Cardiac muscle cell (in vitro differentiated cells and primary cell): ENCODE data around the gene INPP1. TPM values are rescaled to one million over a fixed set of nuclear protein-coding genes. Genes with fewer than 3 reads are reported as not detected.
A peak's percentile ranks its signal among the peaks of the same experiment; 100 is the strongest.

Experiments
- DNase-seq, 2 donors: peaks; one replicate each; pipeline versions ENCODE4 v3.0.0 to v3.0.0-alpha.2; 2010 to 2017; ENCODE audit warnings: low read depth in 1 of 2, low spot score in 1 of 2
- H3K27ac ChIP-seq: fragments of 200-600 bp; sonication (generic); 2 replicates; pipeline ENCODE4 v1.5.1; 2016
- H3K27me3 ChIP-seq: fragments of 200-600 bp; sonication (generic); 2 replicates; pipeline ENCODE4 v1.6.0; 2016; ENCODE audit warnings: control low read depth
- H3K36me3 ChIP-seq: fragments of 200-600 bp; sonication (generic); 2 replicates; pipeline ENCODE4 v1.5.1; 2016; ENCODE audit warnings: control low read depth
- H3K4me1 ChIP-seq: fragments of 200-600 bp; sonication (generic); 2 replicates; pipeline ENCODE4 v1.8.1; 2017; ENCODE audit warnings: low read depth, mild to moderate bottlenecking, mixed run types
- H3K4me3 ChIP-seq: fragments of 200-600 bp; sonication (generic); 2 replicates; pipeline ENCODE4 v1.5.1; 2016; ENCODE audit warnings: mild to moderate bottlenecking
- H3K9me3 ChIP-seq: fragments of 200-600 bp; sonication (generic); 2 replicates; pipeline ENCODE4 v1.5.1; 2017; ENCODE audit warnings: low read depth, mild to moderate bottlenecking, control low read depth
- CTCF ChIP-seq: IDR thresholded peaks from 2 replicates; pipeline ENCODE4 v1.5.1; 2012; ENCODE audit warnings: low read depth, mild to moderate bottlenecking, low read length
- polyA plus RNA-seq: library from polyadenylated mRNA; unstranded; fragments of >200 nt; fragmentation: Nextera tagmentation; extraction: Ambion mirVana; gene quantifications from 2 replicates; pipeline ENCODE4 v1.2.1, GENCODE V29; 2016
- total RNA-seq: library from RNA; depleted of rRNA; stranded (reverse); fragments of >200 nt; gene quantifications from 2 replicates; pipeline ENCODE4 v1.2.3, GENCODE V29; 2016

INPP1 gene
- total and polyA plus RNA-seq, 2 experiments from 2014 or later, result 2.9 to 3.3 TPM

DNA sequence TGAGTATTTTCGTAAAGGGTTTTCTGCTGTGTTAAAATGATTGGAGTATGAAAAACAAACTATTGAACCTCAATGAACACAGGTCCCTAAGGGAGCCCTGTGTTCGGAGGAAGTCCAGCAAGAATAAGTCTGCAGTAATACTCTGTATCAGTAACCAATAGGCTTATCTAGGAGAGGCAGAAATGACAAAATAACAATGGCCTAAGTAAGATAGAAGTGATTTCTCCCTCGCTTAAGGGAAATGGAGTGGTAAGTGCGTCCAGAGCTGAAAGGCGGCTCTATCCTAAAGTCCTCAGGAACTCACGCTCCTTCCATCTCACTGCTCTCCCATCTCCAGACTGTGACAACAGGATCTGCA lies 35.5 kb downstream of the INPP1 start:
- no peak for DNase-seq
- no peaks in the 10 kb centered on the region for H3K9me3 ChIP-seq
- H3K36me3 ChIP-seq, result no peaks in the 10 kb centered on the region
- H3K27me3 ChIP-seq, result no peaks in the 10 kb centered on the region
- H3K4me3 ChIP-seq, result no peak overlapping the region
- no peak for TF ChIP-seq CTCF
- H3K27ac ChIP-seq, result no peak overlapping the region
- H3K4me1 ChIP-seq, result peaks cover 7% of the 10 kb centered on the region

DNA sequence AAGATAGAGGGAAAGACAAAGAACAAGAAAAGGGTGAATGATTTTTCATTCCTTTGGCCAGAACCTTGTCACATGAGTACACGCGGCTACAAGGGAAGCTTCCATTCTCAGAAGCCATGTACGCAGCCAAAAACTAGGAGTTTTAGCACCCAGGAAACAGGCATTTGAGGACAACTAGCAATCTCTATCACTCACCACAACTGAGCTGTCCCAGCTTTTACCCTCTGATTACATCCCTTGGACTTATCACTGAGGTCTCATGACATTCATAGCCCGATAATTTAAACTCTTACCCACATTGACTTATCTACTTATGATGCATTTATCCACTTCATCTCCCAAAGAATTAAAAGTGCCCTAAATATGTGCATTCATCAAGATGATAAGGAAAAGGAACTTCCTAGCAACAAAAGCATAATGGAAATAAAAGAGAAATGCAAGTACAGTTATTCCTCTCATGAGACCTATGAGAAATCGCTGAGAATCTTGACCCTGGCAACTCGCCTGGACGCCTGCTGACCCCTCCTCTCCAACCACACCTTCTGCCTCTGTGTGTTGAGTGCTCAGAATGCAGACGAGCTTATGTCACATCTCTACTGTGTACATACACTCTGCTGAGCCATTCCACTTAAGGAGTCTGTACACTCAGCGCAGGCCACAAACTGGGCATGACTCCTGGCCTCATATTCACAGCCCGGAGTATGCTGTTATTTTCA lies 36.0 kb downstream of the INPP1 start:
- Histone ChIP-seq H3K27me3 (no peaks in the 10 kb centered on the region), H3K4me1 (peaks cover 7% of the 10 kb centered on the region), H3K9me3 (no peaks in the 10 kb centered on the region), H3K27ac (no peak overlapping the region), H3K36me3 (no peaks in the 10 kb centered on the region), H3K4me3 (no peak overlapping the region)
- peak; percentile 42 to 62 for DNase-seq
- no peak for TF ChIP-seq CTCF

GRCh38 chr2:190380962-190381412 lies 37.6 kb downstream of the INPP1 start:
- Histone ChIP-seq H3K9me3 (no peaks in the 10 kb centered on the region), H3K4me3 (no peak overlapping the region), H3K27me3 (no peaks in the 10 kb centered on the region), H3K27ac (no peak overlapping the region), H3K36me3 (no peaks in the 10 kb centered on the region), H3K4me1 (peaks cover 7% of the 10 kb centered on the region)
- DNase-seq, result no peak
- no peak for TF ChIP-seq CTCF

DNA sequence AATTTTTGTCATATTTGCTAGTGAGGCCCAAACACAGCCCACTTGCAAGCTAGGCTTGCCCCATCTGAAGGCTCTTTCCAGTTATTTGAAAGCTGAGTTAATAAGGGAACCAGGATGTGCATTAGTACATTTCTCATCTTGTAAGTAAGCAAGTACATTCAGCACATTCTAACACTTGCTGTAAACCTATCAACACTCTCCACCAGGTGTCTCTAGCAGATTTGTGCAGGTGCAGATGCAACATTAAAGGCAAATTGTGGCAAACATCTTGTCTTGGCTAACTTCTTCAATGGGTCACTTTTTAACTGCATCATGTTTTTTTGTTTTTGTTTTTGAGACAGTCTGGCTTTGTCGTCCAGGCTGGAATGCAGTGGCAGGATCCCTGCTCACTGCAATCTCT lies 39.5 kb downstream of the INPP1 start:
- H3K27ac ChIP-seq, result no peak overlapping the region
- H3K4me1 ChIP-seq, result peaks cover 7% of the 10 kb centered on the region
- no peaks in the 10 kb centered on the region for H3K9me3 ChIP-seq
- no peak overlapping the region for H3K4me3 ChIP-seq
- DNase-seq, result peak; percentile 19 to 58
- TF ChIP-seq CTCF, result peak; percentile 31
- H3K27me3 ChIP-seq, result no peaks in the 10 kb centered on the region
- H3K36me3 ChIP-seq, result no peaks in the 10 kb centered on the region

DNA sequence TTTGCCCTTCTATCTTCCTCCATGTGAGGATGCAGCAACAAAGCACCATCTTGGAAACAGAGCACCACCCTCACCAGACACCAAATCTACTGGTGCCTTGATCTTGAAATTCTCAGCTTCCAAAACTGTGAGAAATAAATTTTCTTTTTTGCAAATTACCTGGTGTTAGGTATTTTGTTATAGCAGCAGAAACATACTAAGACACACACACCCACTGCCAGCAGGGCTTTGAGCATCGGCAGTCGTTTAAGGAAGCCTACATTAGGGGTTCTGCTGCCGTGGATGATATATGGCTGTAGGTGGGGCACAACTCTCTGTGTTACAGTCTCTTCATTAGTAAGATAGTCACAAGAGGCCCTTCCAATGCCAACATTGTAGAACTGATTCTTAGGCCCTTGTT lies 44.0 kb downstream of the INPP1 start:
- Histone ChIP-seq H3K36me3 (no peaks in the 10 kb centered on the region), H3K9me3 (no peaks in the 10 kb centered on the region), H3K4me1 (no peaks in the 10 kb centered on the region), H3K27ac (no peak overlapping the region), H3K27me3 (peaks cover 22% of the 10 kb centered on the region), H3K4me3 (no peak overlapping the region)
- DNase-seq, result no peak
- no peak for TF ChIP-seq CTCF
